Measurements from ENCODE around the gene HOXC13. TPM values are rescaled to one million over a fixed set of nuclear protein-coding genes. Genes with fewer than 3 reads are reported as not detected.

Gene HOXC13
- total and polyA plus RNA-seq, 9 of the 15 experiments (the other 6 are each of a cell fraction or from before 2014, with no cell fraction given): 0.03 to 0.29 (median 0.17) TPM; not detected in 2

DNA sequence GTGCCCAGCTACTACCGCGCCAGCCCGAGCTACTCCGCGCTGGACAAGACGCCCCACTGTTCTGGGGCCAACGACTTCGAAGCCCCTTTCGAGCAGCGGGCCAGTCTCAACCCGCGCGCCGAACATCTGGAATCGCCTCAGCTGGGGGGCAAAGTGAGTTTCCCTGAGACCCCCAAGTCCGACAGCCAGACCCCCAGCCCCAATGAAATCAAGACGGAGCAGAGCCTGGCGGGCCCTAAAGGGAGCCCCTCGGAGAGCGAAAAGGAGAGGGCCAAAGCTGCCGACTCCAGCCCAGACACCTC, 47.0 kb downstream of the HOXC13 start:
- BruUV-seq (replicated peaks): no TSS peak
- in situ Hi-C loops (cut with MboI) (loop anchor here (5.0 to 10.0 kb wide), 2 partner anchors 217 to 379 kb away; partner anchors contain the start of gene GPR84), intact Hi-C loops (cut with micrococcal nuclease) (loop anchor here (2.0 to 10.0 kb wide), 2 partner anchors 19 to 379 kb away; partner anchors contain the start of gene GPR84)
- no peak for FAIRE-seq
- CTCF ChIA-PET (ENCODE audit: low intra/inter-chr PET ratio): interaction anchor here (1.4 to 3.9 kb wide), 6 partner anchors 18 to 394 kb away, joined by 7 to 26 read pairs (median 10); no protein-coding TSS in a partner anchor
- Histone ChIP-seq H3K4me2 (ENCODE audit: insufficient read depth, low read length) (no peak overlapping the region), H3K9me3 (replicated peaks; ENCODE audit: control insufficient read depth, insufficient read depth, low read depth, low read length) (no peaks in the 10 kb centered on the region), H3K79me2 (ENCODE audit: control insufficient read depth, insufficient read depth, low read length) (no peaks in the 10 kb centered on the region), H3K27ac (ENCODE audit: extremely low read depth, low read depth, low read length) (no peak overlapping the region), H2AFZ (ENCODE audit: low read depth, low read length) (peak overlapping the region; percentile 78; the same call in 1 of the 2 replicates), H3K9ac (ENCODE audit: insufficient read depth in 1 of 2, low read depth in 2 of 2, low read length in 2 of 2) (peak overlapping the region in 1 of 2 experiments; percentile 8; a peak in 1 of 4 replicates), H3K27me3 (ENCODE audit: control insufficient read depth in 2 of 2, insufficient read depth in 2 of 2, low read length in 2 of 2) (peaks cover 17 to 22% of the 10 kb centered on the region in 2 experiments), H4K20me1 (replicated peaks; ENCODE audit: control insufficient read depth, insufficient read depth, low read length) (no peaks in the 10 kb centered on the region), H3K4me1 (replicated peaks in 1 of 2; ENCODE audit: control insufficient read depth in 2 of 2, insufficient read depth in 2 of 2, low read length in 2 of 2) (peaks cover 33 to 45% of the 10 kb centered on the region in 2 experiments), H3K36me3 (ENCODE audit: control insufficient read depth, insufficient read depth, low read length) (no peaks in the 10 kb centered on the region), H3K4me3 (no peak overlapping the region), H3K9me1 (ENCODE audit: control insufficient read depth, insufficient read depth, low read length) (no peaks in the 10 kb centered on the region)
- TF ChIP-seq ZKSCAN3 (CRISPR knock-in tag; IDR thresholded peaks at IDR 0.05) (no peak), MCM2 (IDR thresholded peaks at IDR 0.05; ENCODE audit: low read depth) (no peak)
- TF ChIP-seq, protein P1, sequence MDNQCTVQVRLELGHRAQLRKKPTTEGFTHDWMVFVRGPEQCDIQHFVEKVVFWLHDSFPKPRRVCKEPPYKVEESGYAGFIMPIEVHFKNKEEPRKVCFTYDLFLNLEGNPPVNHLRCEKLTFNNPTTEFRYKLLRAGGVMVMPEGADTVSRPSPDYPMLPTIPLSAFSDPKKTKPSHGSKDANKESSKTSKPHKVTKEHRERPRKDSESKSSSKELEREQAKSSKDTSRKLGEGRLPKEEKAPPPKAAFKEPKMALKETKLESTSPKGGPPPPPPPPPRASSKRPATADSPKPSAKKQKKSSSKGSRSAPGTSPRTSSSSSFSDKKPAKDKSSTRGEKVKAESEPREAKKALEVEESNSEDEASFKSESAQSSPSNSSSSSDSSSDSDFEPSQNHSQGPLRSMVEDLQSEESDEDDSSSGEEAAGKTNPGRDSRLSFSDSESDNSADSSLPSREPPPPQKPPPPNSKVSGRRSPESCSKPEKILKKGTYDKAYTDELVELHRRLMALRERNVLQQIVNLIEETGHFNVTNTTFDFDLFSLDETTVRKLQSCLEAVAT (IDR thresholded peaks at IDR 0.05): peak in 1 of 2 experiments; percentile 48; a peak in 1 of 4 replicates
- TF ChIP-seq, protein P2, sequence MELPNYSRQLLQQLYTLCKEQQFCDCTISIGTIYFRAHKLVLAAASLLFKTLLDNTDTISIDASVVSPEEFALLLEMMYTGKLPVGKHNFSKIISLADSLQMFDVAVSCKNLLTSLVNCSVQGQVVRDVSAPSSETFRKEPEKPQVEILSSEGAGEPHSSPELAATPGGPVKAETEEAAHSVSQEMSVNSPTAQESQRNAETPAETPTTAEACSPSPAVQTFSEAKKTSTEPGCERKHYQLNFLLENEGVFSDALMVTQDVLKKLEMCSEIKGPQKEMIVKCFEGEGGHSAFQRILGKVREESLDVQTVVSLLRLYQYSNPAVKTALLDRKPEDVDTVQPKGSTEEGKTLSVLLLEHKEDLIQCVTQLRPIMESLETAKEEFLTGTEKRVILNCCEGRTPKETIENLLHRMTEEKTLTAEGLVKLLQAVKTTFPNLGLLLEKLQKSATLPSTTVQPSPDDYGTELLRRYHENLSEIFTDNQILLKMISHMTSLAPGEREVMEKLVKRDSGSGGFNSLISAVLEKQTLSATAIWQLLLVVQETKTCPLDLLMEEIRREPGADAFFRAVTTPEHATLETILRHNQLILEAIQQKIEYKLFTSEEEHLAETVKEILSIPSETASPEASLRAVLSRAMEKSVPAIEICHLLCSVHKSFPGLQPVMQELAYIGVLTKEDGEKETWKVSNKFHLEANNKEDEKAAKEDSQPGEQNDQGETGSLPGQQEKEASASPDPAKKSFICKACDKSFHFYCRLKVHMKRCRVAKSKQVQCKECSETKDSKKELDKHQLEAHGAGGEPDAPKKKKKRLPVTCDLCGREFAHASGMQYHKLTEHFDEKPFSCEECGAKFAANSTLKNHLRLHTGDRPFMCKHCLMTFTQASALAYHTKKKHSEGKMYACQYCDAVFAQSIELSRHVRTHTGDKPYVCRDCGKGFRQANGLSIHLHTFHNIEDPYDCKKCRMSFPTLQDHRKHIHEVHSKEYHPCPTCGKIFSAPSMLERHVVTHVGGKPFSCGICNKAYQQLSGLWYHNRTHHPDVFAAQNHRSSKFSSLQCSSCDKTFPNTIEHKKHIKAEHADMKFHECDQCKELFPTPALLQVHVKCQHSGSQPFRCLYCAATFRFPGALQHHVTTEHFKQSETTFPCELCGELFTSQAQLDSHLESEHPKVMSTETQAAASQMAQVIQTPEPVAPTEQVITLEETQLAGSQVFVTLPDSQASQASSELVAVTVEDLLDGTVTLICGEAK (IDR thresholded peaks at IDR 0.05): no peak
- TF ChIP-seq, protein P2 (CRISPR knock-in tag; IDR thresholded peaks at IDR 0.05): no peak
- no peak for DNase-seq (ENCODE audit: extremely low read depth in 1 of 4, low spot score in 3 of 4)
- POLR2A ChIA-PET: interaction anchor here (0.5 to 0.9 kb wide), 2 partner anchors 266 to 343 kb away, joined by 3 read pairs; no protein-coding TSS in a partner anchor
- no peak for ATAC-seq
- 93% methylated on average over 15 of the region's 21 CpGs for WGBS (ENCODE audit: insufficient coverage, low coverage, missing lambda C conversion rate)

All from K562 (cell line).